ENCODE results near the gene UBE2E2.

The UBE2E2 gene

DNA sequence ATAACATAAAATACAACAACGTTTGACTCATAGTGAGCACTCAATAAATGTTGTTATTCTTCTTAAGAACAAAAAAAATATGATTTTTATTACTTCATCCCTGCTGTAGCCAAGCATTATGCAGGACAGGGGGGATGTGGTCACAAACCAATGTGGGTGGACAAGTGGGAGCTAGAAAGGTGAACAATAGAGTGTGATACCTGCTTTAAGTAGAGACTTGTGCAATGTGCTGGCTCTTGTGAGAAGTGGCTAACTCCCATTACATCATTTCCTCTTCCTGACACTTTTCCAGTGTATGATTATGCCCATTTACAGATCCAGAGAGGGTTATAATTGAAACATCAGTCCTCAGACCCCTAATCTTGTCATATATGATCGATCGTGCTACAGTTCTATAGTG is 193.6 kb downstream of the UBE2E2 start:
- no peak for DNase-seq

DNA sequence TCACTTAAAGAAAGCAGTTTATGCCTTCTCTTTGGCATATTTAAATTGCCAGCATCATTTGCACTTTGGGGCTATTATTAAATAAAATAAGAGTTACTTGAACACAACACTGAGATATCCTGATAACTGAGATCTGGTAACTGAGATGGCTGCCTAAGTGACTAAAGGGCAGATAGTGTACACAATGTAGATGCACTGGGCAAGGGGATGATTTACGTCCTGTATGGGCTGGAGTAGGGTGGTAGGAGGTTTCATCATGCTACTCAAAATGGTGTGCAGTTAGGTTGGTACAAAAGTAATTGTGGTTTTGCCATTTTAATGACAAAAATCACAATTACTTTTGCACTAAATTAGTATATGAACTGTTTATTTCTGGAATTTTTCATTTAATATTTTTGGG is 196.1 kb downstream of the UBE2E2 start:
- DNase-seq = no peak

DNA sequence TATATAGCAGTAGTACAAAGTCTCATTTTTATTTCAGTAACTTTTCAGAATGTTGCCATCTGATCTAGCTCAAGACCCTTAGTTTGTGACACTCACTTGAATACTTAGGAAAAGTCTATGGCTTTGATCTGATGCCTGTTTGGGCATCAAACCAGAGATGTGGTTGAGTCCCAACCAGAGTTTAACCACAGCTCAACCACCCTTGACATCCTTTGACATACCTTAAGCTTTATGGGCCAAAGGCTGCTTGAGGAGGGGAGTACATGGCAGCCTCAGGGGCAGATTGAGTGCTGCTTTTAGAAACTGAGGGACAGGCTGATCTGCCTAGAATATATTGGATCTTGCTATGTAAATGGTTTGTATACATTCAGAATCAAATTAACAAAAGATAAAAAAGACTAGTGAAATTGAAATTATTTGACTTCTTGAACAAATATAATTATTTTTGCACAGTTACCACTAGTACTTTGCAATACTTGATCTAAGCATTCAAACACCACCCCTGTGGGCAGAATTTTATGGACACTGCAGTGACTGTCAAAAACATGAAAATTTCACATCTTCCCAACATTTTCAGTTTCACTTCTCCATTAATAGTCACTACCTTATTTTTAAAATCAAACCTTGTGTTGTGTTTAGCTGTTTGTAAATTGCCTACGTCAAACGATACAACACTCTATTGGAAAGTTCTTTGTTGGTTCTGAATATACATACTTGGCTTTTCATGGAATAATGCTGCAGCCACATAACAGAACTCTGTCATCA is 199.8 kb downstream of the UBE2E2 start:
- DNase-seq = no peak

DNA sequence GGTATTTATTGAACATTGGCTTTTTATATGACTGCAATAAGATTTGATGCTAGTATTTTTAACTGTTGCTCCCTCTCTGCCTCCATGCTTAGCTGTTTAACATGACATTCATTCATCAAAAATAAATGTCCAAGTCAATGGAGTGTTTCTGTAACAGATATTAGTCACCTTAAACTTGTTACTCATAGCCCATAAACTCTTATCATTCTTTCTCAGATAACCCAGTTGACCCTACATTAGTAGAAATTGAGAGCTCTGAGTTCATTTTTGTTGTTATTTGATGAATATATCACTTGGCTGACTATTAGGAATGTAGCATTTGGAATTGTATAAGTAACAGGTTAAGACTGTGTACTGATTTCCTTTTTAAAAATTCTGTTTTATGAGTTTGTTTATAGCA is 201.1 kb downstream of the UBE2E2 start:
- DNase-seq = no peak

DNA sequence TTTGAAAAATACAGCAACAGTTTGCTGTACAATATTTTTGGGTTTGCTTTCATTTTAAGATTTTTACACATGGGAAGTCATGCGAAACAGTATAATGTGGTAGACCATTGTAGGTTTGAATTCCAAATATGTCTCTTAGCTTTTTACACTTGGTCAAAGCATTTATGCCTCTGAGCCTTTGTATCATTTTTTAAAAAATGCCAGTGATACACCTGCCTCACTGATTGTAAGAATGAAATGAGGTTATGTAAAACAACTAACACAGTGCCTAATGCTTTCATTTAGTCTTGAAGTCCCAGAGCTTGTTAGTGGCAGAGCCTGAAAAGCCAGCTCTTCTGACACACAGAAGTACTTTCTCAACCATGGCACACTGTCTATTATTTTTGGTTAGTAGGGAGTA is 202.0 kb downstream of the UBE2E2 start:
- no peak for DNase-seq

DNA sequence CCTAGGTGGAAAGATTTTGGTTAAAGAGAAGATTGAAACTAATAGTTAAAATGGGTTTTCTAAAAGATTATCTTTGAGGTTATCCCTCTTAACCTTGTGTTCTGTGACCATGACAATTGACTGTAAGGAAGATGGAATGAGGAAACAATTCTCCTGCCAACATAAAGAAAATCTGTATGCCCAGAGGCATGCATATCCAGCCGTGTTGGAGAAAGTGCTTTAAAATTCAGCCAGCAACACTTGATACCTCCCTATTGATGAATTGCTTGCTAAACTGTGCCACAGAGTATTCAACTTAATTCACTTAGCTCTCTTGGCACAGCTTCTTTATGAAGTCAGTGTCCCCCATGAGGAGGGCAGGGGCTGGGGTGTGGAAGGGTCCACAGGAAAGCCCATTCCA is 203.5 kb downstream of the UBE2E2 start:
- DNase-seq = no peak

DNA sequence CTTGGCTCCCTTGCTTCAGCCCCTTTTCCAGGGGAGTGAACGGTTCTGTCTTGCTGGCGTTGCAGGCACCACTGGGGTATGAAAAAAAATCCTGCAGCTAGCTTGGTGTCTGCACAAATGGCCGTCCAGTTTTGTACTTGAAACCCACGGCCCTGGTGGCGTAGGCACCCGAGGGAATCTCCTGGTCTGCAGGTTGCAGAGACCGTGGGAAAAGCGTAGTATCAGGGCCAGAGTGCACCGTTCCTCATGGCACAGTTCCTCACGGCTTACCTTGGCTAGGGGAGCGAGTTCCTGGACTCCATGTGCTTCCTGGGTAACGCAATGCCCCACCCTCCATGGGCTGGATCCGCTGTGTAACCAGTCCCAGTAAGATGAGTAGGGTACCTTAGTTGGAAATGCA is 214.9 kb downstream of the UBE2E2 start:
- DNase-seq = no peak

DNA sequence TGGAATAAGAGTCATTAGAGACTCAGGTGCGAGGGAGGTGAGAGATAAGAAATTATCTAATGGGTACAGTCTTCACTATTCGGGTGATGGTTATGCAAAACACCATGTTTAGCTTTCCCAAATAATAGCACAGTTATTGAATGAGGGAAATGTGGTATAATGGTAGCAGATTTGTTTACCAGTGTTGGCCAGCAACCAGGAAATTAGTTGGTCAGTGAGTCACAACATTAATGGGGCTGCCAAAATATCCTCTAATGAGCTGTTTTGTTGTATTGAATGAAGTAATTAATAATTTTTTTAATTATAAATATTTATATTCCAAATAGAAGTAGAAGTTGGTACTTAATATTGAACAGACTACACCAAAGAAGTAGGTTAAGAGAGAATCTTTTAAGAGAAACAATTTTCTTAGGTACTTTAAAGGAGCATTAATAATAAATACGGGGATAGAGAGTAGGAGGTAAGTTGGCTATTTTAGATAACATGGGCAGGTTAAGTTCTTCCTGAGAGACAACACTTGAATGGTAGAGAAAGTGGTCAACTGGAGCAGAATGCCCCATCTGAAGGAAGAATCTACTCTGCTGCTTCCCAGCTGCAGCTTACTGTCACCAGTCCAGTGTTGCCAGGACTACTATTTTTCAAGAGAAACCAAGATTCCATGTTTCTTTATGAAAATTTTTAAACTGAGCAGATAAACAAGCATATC is 218.8 kb downstream of the UBE2E2 start:
- no peak for DNase-seq

DNA sequence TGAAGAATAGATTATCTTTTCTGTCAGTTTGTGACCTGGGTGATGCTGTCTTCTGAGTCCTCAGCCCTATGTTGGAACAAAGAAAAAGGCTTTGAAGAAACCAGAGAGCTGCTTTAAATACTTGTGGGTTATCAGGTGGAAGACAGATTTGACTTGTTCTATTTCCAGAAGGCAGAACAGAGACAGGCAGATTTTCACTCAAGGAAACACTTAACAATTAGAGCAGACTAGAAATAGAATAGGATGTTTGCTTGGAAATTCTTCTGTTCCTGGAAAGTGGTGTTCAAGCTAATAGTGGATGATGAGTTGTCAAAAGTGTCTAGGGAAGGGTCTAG is 219.4 kb downstream of the UBE2E2 start:
- no peak for DNase-seq

DNA sequence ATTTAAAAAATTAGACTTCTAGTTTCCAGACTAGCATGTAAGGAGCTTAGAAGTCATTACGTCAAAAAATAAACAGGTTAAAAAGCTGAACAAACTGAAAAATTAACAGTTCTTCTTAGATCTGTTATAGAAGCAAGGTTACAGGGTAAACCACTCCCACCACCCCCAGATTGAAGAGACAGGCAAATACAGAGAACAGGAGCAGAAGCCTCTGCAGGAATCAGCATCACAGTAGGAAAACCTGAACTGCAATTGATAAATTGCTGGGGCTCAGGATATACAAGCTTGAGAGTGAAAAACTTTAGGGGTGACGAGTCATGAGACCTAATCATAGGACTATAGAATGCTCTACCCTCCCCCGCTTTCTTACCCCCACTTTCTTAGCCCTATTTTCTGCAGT is 222.3 kb downstream of the UBE2E2 start:
- DNase-seq = no peak

DNA sequence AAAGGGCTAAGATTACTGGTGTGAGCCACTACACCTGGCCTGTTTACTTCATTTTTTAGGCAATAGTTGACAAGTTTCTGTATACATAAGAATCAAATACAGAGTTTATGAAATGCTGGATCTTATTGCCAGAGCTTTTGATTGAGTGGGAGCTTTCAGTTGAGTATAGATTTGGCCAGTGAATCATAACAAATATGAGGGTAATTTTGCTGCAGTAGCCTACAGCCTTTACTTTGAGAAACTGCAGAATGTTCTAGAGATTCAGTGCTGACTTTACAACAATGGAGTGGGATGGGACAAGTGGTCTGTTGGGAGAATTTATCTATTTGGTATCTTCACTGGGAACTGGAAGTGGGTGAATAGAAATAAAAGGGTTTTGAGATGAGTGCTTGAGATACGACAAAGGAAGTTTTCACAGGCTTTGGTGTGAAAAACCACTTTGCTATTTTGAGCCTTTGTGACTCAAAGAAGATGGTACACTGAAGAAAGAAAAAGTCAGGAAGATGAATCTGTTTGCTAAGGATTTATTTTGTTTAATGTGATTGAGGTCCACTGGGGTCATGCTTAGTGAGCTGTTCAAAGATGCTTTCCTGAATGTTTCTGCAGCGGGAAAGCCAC is 227.8 kb downstream of the UBE2E2 start:
- no peak for DNase-seq

DNA sequence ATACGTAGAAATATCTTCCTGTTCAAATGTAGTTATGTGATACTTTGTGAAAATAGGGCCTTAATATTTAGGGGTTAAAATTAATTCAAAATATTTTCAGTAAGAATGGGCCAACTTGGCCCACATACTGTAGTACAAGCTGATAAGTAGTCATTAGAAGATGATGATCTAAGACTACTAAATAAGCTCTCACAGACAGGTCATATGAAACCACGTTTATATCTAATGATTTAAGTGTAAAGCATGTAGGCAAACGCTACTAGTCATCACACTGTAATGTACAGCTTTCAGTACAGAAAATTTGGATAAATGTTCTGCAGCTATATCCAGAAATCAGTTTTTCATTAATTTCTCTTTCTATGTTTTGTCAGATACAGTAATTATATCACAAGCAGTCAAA is 228.6 kb downstream of the UBE2E2 start:
- DNase-seq = no peak

DNA sequence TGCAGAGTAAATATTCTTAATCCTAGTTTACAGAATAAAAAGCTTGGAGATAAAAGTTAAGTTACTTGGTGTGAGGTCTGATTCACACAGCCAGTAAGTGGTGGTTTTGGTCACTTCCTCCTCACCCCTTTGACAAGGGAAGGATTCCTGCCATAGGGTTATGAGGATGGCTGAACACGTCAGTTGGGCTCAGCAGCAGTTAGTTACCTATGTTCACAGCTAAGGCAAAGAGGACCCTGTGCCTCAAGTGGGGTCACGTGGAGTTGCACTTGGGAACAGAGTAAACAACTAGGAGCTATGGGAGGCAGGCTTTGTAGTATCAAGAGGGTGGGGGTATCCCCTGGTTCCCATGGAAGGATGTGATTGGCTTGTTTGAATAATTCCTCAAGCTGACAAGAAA is 232.2 kb downstream of the UBE2E2 start:
- no peak for DNase-seq

DNA sequence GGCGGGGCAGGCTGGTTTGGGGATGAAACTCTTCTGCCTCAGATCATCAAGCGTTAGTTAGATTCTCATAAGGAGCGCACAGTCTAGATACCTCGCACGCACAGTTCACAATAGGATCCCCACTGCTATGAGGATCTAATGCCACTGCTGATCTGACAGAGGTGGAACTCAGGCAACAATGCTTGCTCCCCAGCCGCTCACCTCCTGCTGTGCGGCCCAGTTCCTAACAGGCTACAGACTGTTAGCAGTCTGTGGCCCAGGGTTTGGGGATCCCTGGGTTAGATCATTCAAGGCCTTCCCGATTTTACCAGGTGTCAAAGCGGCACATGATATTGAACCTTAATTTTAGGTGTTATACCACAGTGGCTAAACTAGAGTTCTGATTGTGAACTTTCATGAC is 232.8 kb downstream of the UBE2E2 start:
- no peak for DNase-seq

DNA sequence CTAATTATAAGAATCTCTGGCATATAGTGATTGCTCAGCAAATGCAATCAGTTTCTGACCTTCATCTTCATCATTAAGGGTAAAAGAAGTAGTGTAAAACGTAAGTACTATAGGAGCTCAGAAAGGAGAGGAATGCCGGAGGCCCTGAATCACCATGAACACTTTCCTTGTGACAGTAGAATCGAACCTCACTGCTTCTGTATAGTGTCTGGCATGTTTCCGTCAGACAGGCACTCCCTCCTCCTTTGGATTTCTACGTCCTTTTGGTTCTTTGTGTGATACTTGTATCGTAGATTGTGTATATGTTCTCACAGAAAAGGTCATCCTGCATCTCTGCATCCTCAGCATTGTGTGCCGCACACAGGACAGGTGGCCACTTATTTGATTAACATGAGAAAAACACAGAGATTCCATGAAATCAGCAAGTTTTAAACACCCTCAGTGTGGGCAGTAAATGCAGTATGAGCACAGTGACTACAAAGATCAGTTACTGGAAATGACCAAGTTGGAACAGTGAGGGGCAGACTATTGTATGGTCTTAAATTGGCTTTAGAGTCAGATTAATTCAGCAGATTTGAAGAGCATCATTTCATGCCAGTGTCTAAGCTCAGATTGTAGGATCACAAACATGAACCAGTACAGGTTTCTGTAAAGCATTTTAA is 234.5 kb downstream of the UBE2E2 start:
- DNase-seq = no peak

DNA sequence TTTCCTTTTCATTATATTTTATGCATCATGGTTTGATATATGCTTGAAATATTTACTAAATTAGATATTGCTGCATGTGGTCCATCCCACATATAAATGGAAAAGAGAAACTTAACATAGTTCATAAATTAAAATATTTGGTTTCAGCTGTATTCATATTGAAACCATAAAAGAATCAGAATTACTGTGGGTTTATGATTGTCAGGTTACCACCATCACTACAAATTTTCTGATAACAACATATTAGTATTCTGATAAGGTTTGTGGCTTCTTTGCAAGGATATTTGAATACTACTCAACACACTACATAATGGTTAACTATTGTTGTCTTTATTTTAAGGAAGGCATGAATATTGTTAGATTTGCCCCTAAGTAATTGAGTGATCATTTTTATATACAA is 235.5 kb downstream of the UBE2E2 start:
- no peak for DNase-seq

DNA sequence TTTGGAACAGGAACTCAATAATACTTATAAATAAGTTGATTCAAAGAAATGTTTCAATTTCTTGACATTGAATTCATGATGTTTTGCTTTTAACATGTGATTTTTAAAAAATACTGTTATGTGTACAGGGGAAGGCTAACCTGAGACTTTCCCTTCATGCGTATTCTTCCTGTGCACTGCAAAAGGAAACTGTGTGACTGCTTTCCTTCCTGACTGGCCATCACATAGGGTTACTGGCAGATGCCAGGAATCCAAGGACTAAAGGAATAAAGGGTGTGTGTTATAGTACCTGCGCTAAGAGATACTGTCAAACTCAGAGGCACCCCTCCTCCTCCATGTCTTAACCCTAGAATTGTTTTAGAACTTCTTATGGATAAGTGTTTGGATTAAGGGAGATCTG is 236.0 kb downstream of the UBE2E2 start:
- DNase-seq = no peak

DNA sequence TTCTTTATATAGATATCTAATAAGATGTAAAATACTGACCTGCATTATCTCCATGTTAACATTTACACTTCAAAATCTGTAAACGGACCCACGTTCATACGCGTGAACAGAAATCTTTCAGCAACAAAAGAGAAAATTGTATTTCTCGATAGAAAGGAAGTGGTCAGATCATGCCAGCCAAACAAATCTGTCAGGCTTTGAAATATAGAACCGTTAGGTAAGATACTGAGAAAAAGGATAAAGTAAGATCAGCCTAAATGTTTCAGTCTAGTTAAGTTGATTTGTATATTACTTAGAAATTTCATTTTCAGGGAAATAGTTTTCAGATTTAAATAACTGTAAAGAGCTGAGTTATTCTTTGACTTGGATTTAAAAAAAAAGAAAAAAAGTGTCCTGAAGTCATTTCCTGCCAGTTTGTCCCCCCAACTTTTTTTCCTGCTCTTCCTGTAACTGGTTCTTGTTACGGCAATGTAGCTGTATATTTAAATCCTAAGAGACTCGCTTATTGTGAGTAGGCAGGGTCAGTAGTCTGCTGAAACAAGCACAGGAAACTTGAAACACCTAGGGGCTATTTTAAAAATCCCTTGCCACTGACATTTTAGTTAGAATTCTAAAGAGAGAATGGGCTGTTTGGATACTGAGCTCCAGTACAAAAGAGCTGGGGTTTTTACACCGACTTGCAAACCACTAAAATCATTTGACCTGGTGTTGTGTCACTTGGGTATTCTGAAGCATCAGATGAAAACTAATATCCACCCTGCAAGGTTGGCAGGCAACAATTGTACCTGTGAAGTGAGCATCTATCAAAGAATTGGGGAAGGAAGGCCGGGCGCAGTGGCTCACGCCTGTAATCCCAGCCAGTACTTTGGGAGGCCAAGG is 237.5 kb downstream of the UBE2E2 start:
- DNase-seq = no peak

DNA sequence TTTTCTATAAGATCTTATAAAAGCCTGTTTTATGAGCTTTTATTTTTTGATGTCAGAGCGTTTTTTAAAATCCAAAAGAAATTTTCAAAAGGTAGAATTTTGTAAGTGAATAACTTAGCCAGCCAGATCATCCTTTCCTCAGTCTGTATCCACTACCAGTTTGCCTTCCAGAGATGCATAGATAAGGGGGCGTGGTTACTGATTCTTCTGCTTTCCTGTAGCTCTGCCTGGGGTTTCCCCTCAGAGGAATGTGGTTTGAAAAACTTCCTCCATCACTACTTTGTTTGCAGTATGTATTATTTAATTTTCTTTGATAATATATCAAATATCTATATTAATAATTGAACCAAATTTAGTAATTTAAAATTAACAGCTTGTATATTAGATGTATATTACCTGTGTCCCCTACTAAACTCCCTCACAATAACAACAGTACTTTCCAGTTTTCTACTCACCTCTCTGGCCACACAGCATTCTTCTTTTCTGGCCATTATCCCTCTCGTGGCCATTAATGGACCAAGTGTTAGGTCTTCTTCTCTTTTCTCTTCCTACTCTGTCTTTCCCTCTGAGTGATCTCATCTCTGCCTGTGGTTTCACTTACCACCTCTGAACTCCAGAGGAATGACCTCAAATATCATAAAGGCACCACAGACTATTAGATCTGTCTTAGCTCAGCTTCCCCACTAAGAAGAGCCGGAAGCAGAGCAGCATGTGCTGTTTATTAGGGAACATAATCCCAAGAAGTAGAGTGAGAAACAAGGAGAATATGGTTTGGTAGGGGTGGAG is 239.7 kb downstream of the UBE2E2 start:
- DNase-seq = no peak

DNA sequence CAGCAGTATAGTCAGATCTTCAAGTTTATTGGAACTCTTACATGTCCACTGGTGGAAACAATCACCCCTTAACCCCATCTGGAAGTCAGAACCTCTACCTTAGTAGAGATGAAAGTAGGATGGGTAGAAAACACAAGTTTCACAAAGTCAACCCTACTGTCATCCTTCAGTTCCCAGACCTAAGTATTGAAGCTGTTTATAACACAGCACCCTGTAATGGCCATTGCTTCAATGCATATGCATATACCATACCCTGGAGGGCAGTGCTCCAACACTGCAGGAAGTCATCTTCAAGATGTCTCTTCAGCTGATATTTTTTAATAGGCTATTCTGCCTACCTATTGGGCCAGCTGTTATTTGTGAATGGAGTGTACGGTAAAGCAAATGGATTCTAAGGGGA is 241.3 kb downstream of the UBE2E2 start:
- DNase-seq = no peak

DNA sequence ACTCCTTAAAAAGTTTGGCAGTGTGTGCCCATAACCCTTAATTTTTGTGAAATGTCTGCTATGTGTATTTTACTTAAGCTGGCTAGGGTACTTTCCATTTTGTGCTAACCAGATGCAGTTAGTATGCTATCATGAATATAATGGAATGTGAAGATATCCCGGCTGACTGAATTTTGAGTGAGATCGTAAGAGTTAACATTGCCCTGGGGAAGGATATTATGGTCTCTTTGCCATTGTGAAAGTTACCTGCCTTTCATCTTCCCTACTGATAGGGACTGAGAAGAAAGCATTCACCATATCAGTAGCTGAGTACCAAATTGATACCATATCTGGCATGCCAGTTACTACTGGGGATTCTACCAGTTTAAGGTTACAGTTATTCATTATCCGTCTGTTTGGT is 243.2 kb downstream of the UBE2E2 start:
- DNase-seq = no peak

DNA sequence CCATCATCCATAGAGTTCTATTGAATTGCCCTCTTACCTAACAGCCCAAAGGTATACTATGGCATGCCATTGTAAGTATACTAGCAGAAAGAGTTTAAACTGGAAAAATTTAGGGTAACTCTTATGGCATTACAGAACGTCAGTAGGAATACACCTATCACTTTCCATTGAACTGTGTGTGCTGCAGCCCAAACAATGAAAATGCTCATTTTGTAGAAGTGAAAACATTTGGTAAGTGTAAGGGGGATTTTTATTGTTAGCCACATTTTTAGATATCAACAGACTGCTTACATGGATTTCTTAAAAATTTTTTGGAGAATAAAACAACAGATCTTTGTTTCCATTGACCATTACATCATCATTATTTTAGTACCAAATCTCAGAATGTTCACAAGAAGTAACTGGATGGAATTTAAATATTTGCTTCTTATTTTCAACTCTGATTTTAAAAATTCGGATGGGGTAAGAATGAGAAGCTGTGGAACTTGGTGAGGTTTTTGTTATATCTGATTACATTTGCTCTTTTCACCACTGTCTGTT is 245.9 kb downstream of the UBE2E2 start:
- no peak for DNase-seq
